ENCODE data around the gene PITX2.

Gene PITX2

GRCh38 chr4:110626532-110627153 lies 3.8 kb upstream of the PITX2 start:
- H3K9ac ChIP-seq (ENCODE audit: low read length), result no peak overlapping the region
- H3K9me3 ChIP-seq (ENCODE audit: low read length), result no peaks in the 10 kb centered on the region
- 0 out of 2 replicates have a peak, but pooled peaks cover 8% of the 10 kb centered on the region for H3K27me3 ChIP-seq (ENCODE audit: insufficient read depth, low read length)
- no peaks in the 10 kb centered on the region for H3F3A ChIP-seq (ENCODE audit: insufficient read depth, low read length)
- H3K4me2 ChIP-seq (ENCODE audit: low read length), result no peak overlapping the region
- H4K20me1 ChIP-seq (ENCODE audit: insufficient read depth, low read length), result no peaks in the 10 kb centered on the region
- TF ChIP-seq CTCF (IDR thresholded peaks at IDR 0.05; ENCODE audit: low read length) (no peak), EZH2 (IDR thresholded peaks at IDR 0.05; ENCODE audit: borderline replicate concordance, low read length) (no peak)
- H3K79me2 ChIP-seq (ENCODE audit: insufficient read depth, low read length), result no peaks in the 10 kb centered on the region
- no peaks in the 10 kb centered on the region for H3K9me2 ChIP-seq (ENCODE audit: low read depth, low read length)
- no peaks in the 10 kb centered on the region for H3K36me3 ChIP-seq (ENCODE audit: insufficient read depth, low read length)
- no peak overlapping the region for H2AFZ ChIP-seq (ENCODE audit: low read length)
- H3K4me1 ChIP-seq (ENCODE audit: insufficient read depth, low read length, severe bottlenecking), result no peaks in the 10 kb centered on the region
- H3K4me3 ChIP-seq (ENCODE audit: low read depth, low read length, poor library complexity, severe bottlenecking), result no peak overlapping the region
- no peak overlapping the region for H3K27ac ChIP-seq (ENCODE audit: low read depth, low read length, poor library complexity, severe bottlenecking)

- H4K20me1 ChIP-seq (ENCODE audit: insufficient read depth, low read length), result no peaks in the 10 kb centered on the region
- H3K9me2 ChIP-seq (ENCODE audit: low read depth, low read length), result no peaks in the 10 kb centered on the region
- H2AFZ ChIP-seq (ENCODE audit: low read length), result no peak overlapping the region
- H3F3A ChIP-seq (ENCODE audit: insufficient read depth, low read length), result no peaks in the 10 kb centered on the region
- 0 out of 2 replicates have a peak, but pooled peaks cover 8% of the 10 kb centered on the region for H3K27me3 ChIP-seq (ENCODE audit: insufficient read depth, low read length)
- no peak overlapping the region for H3K9ac ChIP-seq (ENCODE audit: low read length)
- TF ChIP-seq CTCF (IDR thresholded peaks at IDR 0.05; ENCODE audit: low read length) (no peak), EZH2 (IDR thresholded peaks at IDR 0.05; ENCODE audit: borderline replicate concordance, low read length) (no peak)
- no peaks in the 10 kb centered on the region for H3K4me1 ChIP-seq (ENCODE audit: insufficient read depth, low read length, severe bottlenecking)
- no peak overlapping the region for H3K4me2 ChIP-seq (ENCODE audit: low read length)
- H3K27ac ChIP-seq (ENCODE audit: low read depth, low read length, poor library complexity, severe bottlenecking), result no peak overlapping the region
- H3K79me2 ChIP-seq (ENCODE audit: insufficient read depth, low read length), result no peaks in the 10 kb centered on the region
- no peaks in the 10 kb centered on the region for H3K9me3 ChIP-seq (ENCODE audit: low read length)
- H3K4me3 ChIP-seq (ENCODE audit: low read depth, low read length, poor library complexity, severe bottlenecking), result no peak overlapping the region
- H3K36me3 ChIP-seq (ENCODE audit: insufficient read depth, low read length), result no peaks in the 10 kb centered on the region
Measured at GRCh38 chr4:110625576-110626257, 2.8 kb upstream of the PITX2 start.

- H3K9ac ChIP-seq (ENCODE audit: low read length), result no peak overlapping the region
- H3F3A ChIP-seq (ENCODE audit: insufficient read depth, low read length), result no peaks in the 10 kb centered on the region
- no peak overlapping the region for H2AFZ ChIP-seq (ENCODE audit: low read length)
- H3K27ac ChIP-seq (ENCODE audit: low read depth, low read length, poor library complexity, severe bottlenecking), result no peak overlapping the region
- no peaks in the 10 kb centered on the region for H3K79me2 ChIP-seq (ENCODE audit: insufficient read depth, low read length)
- H3K9me3 ChIP-seq (ENCODE audit: low read length), result no peaks in the 10 kb centered on the region
- no peaks in the 10 kb centered on the region for H3K36me3 ChIP-seq (ENCODE audit: insufficient read depth, low read length)
- 0 out of 2 replicates have a peak, but pooled peaks cover 8% of the 10 kb centered on the region for H3K27me3 ChIP-seq (ENCODE audit: insufficient read depth, low read length)
- H3K4me3 ChIP-seq (ENCODE audit: low read depth, low read length, poor library complexity, severe bottlenecking), result no peak overlapping the region
- no peaks in the 10 kb centered on the region for H4K20me1 ChIP-seq (ENCODE audit: insufficient read depth, low read length)
- H3K4me2 ChIP-seq (ENCODE audit: low read length), result no peak overlapping the region
- H3K9me2 ChIP-seq (ENCODE audit: low read depth, low read length), result no peaks in the 10 kb centered on the region
- H3K4me1 ChIP-seq (ENCODE audit: insufficient read depth, low read length, severe bottlenecking), result no peaks in the 10 kb centered on the region
- TF ChIP-seq EZH2 (IDR thresholded peaks at IDR 0.05; ENCODE audit: borderline replicate concordance, low read length) (no peak), CTCF (IDR thresholded peaks at IDR 0.05; ENCODE audit: low read length) (no peak)
Measured at GRCh38 chr4:110624904-110625494, 2.1 kb upstream of the PITX2 start.

Measured in OCI-LY1 (cell line).